GM21576 (cell line): ENCODE data around the gene TPD52L1.

Experiments
- ATAC-seq: cut with Tn5 transposase; IDR thresholded peaks from one replicate; pipeline ENCODE4 v1.9.1; 2021; ENCODE audit warnings: mild to moderate bottlenecking, moderate library complexity; ENCODE audit not compliant: unreplicated experiment

TPD52L1 gene

DNA sequence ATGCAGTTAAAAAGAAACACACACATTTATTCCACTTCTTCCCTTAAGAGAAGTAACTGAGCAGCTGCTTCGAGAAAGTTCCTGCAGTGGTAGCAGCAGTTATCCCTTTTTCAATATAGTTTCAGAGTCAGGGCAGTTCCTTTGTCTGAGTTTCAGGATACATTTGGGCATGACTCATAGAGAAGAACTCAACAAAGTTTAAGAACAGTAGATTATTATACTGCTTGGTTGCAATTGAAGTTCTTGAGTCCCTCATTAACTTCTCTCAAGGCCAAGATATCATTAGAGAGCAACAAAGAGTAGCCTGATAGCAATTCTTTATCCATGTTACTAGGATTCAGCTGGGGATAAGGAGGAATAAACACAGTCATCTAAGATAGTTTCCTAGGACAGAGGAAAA, 54.4 kb downstream of the TPD52L1 start:
- ATAC-seq = no peak

- no peak for ATAC-seq
These were observed 55.2 kb downstream of the TPD52L1 start for GRCh38 chr6:125208625-125209249.

DNA sequence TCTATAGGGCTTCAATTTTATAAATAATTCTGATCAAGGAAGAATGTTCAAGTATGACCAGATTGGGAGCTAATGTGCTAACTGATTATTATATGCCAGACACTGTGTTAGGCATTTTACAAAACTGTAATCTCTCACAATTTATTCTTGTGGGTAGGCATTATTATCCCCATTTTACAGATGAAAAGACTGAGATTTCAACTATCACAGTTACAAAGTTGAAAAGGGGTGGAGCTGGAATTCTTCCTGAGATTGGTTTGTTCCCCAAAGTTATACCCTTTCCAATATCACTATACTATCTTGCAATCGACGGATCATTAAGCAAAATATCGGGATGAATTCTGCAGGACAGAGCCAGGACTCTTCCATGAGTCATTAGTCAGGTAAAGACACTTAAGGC, 57.1 kb downstream of the TPD52L1 start:
- ATAC-seq = no peak

- no peak for ATAC-seq
These were observed 57.8 kb downstream of the TPD52L1 start for GRCh38 chr6:125211352-125211751.

GRCh38 chr6:125212377-125212776, 58.8 kb downstream of the TPD52L1 start:
- ATAC-seq = no peak

GRCh38 chr6:125213939-125214338, 60.4 kb downstream of the TPD52L1 start:
- ATAC-seq = no peak

- ATAC-seq = no peak
These were observed 61.8 kb downstream of the TPD52L1 start for GRCh38 chr6:125215252-125215819.

DNA sequence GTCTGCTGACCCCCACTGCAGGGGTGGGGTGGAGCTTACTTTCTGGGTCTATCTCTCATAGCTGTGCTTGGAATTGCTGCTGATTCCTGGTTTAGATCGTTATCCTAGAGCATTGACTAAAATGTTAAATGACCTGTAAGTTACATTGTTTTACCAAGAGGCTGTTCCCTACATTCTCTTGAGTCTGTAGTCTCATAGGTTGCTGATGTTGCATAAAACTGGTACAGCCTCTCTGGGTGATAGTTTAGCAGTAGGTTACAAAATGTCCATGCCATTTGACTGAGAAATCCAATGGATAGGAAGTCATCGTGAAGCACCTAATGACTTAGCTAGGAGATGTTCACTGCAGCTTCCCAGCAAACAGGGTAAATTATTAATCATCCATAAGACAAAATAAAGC, 62.4 kb downstream of the TPD52L1 start:
- ATAC-seq = no peak

GRCh38 chr6:125217369-125217768, 63.8 kb downstream of the TPD52L1 start:
- no peak for ATAC-seq

- no peak for ATAC-seq
These were observed 64.4 kb downstream of the TPD52L1 start for GRCh38 chr6:125217992-125218391.

GRCh38 chr6:125219361-125219895, 65.9 kb downstream of the TPD52L1 start:
- no peak for ATAC-seq

DNA sequence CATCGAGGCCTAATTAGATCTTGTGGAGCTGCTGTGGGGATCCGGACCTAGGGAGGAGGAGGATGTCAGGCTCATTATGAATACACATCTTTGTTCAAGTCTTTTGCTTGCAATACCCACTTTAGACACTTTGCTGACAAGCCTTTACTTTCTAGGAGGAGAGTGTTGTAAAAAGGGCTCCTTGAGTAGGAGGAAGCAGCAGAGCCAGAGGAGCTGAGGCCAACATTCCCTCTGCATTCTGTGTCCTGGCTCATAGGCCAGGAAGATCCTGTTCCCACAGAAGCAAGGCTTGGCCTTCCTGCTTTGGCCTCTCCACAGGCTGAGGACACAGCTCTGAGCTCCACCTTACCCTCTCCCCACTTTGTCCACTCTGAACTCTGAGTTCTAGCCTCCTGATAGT, 67.1 kb downstream of the TPD52L1 start:
- no peak for ATAC-seq

DNA sequence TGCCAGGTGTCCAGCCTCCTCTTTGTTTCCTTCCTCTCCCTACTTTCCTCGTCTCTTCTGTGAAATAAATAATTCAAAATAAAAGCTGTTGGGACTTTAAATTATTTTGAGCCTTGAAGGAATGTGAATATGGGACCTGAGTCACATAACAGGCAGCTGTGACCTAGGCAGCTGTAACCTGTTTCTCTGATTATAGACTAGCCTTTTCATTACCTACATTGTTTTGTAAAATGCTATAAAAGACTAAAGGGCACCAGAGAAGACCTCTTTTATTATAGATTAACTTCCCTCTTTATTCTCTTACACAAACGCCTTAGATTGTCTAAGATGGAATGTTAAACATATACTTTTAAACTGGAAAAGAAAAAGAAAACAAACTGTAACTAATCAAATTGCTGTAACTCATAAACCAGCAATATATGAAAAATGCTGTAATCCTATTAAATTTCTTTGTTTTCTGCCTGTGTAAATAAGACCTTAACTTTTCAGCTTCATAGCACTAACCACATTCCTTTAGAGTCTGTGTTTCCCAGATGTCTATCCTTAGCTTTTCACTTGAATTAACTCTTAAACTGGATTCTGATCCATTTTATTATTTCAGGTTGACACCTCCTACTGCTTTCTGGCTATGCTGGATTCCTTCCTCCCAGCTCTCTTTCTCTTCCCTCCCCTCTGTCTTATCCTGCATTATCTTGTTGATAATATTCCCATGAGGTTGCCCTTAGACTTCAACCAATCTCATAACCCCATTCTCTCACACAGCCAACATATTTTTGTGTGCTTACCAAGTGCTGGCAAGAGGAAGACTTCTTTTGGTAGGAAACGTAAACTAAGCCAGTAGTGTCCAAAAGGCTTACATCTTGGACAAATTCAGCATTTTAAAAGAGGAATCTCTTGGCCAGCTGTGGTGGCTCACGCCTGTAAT, 69.2 kb downstream of the TPD52L1 start:
- ATAC-seq = no peak

DNA sequence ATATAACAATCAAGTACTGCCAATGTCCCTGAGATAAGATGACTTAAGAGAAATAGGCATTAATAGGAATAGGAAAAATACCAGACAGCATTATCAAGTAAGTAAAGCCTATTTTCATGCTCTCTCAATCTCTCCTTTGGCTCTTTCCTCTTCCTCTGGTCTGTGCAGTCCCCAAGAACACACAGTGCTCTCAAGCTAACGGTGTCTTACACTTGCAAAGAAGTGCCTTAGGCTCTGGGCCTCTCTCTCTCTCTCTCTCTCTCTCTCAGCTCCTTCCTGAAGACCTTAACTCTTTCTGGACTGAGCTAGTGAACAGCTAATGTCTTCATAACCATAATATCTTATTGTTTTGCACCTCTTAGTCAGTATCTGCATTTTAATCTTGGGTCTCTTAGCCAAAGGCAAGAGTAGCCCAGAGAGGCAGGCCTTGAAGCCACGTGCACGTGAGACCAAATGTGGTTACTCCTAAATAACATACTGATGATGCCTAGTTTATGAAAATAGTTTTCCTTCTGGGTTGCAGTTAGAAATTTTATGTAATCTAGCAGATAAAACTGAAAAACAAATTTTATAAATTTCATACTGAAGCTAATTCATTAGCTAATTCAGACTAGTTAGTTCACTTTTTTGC, 70.8 kb downstream of the TPD52L1 start:
- no peak for ATAC-seq

GRCh38 chr6:125227244-125227643, 73.7 kb downstream of the TPD52L1 start:
- ATAC-seq = no peak

- ATAC-seq = no peak
These were observed 75.5 kb downstream of the TPD52L1 start for GRCh38 chr6:125228981-125229479.

DNA sequence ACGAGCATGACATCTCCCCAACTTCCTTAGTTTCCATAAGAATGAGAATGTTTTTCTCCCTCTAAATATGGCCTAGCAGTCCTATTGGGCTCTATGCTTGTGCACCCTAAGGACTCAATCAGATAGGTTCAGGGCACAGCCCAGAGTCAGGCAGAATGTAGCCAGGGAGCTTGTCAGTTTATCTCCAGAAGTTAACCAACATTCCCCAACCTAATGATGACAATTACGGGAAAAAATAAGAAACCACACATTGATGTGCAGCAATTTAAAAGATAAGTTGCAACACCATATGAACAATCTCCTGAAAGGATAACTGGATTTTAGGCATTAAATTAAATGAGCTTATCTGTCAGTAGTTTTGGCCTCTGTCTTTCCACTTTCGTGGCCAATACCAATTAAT, 77.1 kb downstream of the TPD52L1 start:
- ATAC-seq = no peak

DNA sequence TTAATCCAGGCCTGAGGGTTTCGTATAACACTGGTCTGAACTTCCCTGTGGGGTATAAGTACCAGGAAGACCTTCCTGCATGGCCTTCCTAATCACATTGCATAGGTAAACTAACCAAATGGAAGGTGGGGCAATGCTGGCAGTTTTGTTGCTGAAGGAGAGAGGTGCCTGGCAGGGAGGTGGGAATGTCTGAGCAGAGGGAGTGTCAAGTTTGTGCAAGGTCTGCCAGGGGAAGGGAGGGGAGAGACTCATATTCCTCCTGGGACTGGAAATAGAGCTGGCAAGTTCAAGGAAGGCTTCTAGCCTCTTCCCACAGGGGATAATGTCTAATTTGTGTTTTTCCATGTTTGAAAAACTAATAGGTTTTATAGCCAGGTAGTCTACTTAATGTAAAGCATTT, 77.6 kb downstream of the TPD52L1 start:
- no peak for ATAC-seq

- ATAC-seq = no peak
These were observed 78.2 kb downstream of the TPD52L1 start for GRCh38 chr6:125231574-125232343.

- no peak for ATAC-seq
These were observed 78.9 kb downstream of the TPD52L1 start for GRCh38 chr6:125232466-125232865.
